Spinal cord (tissue), 10 donors: ENCODE results near the gene KCND2. TPM values are rescaled to one million over a fixed set of nuclear protein-coding genes. Genes with fewer than 3 reads are reported as not detected.

ENCODE experiments used
- DNase-seq, 6 donors: peaks; one replicate each; pipeline versions ENCODE4 v3.0.0 to v3.0.0-alpha.2; 2013 to 2015; ENCODE audit warnings: low spot score in 6 of 6, low read depth in 4 of 6
- H3K27ac ChIP-seq: one replicate; pipeline ENCODE4 v1.5.1; 2013; ENCODE audit warnings: low read depth, low read length, control low read depth
- H3K27me3 ChIP-seq: one replicate; pipeline ENCODE4 v1.6.1; 2013; ENCODE audit warnings: low read length; ENCODE audit not compliant: control insufficient read depth, insufficient read depth
- H3K36me3 ChIP-seq: one replicate; pipeline ENCODE4 v1.6.1; 2013; ENCODE audit warnings: low read length; ENCODE audit not compliant: control insufficient read depth, insufficient read depth
- H3K4me1 ChIP-seq: one replicate; pipeline ENCODE4 v1.6.1; 2013; ENCODE audit warnings: low read length; ENCODE audit not compliant: control insufficient read depth, insufficient read depth
- H3K4me3 ChIP-seq: one replicate; pipeline ENCODE4 v1.5.1; 2013; ENCODE audit warnings: low read depth, low read length, control low read depth
- H3K9me3 ChIP-seq: one replicate; pipeline ENCODE4 v1.6.1; 2013; ENCODE audit warnings: low read length; ENCODE audit not compliant: control insufficient read depth, insufficient read depth
- WGBS: methylation state at CpG from one replicate; pipeline ENCODE4 v1.1.5; 2013; ENCODE audit warnings: missing lambda C conversion rate; ENCODE audit not compliant: insufficient coverage; 5-methylcytosine and 5-hydroxymethylcytosine counted together
- polyA plus RNA-seq, 2 donors: library from polyadenylated mRNA; unstranded; fragments of 120-200 nt; gene quantifications; one replicate each; pipeline ENCODE4 v1.2.1, GENCODE V29; 2013; ENCODE audit not compliant: insufficient read length in 2 of 2
- total RNA-seq, 2 donors: library from RNA; depleted of rRNA in 1 of 2; stranded (reverse); fragments of 120-200 nt in 1 of 2; fragments of >200 nt in 1 of 2; gene quantifications; one replicate each; pipeline versions ENCODE4 v1.2.3 to v1.2.4, GENCODE V29; 2013 to 2014
- donor health status: healthy.

The KCND2 gene
- total and polyA plus RNA-seq, 4 donors = 25.2 to 86.4 (median 63.4) TPM

DNA sequence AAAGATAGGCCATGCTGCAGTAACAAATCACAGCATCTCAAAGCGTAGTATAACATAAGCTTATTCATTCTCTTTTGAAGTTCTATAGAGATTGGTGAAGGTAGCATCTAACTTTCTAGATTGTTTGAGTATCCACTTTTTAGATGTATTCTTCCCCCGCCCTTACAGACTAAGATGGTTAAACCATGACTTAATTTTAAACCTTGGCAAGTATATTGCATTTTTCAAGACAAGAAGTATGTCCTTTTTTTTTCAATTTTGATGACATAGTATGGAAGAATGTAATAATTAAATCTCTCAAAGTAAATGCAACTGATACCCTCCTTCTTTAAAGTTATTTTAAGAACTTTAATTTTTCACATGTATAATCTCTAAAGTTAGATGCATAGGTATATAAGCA lies 190.0 kb downstream of the KCND2 start:
- no CpG with 5 or more reads among the region's 2 CpGs for WGBS
- H3K9me3 ChIP-seq = no peaks in the 10 kb centered on the region
- H3K27ac ChIP-seq = no peak overlapping the region
- H3K36me3 ChIP-seq = no peaks in the 10 kb centered on the region
- H3K27me3 ChIP-seq = no peaks in the 10 kb centered on the region
- DNase-seq = no peak
- H3K4me3 ChIP-seq = no peak overlapping the region
- no peaks in the 10 kb centered on the region for H3K4me1 ChIP-seq

DNA sequence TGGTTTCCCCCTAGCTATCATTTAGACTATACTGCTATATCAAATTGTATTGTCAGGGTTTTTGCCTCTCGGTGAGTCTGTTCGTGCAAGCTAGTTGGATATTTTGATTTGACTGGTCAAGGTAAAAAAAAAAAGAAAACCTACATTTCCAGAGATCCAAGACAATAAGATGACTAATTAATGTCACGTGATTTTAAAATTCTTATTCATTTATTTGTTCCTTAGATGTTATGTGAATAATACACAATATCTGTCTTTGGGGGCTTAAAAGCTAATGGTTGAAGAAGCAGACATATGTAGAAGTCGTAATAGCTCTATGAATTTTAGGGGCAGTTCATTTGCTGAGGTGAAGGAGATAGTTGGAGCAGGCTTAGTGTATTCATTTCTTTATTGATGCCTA lies 191.1 kb downstream of the KCND2 start:
- no CpG with 5 or more reads among the region's 4 CpGs for WGBS
- no peaks in the 10 kb centered on the region for H3K27me3 ChIP-seq
- H3K36me3 ChIP-seq = no peaks in the 10 kb centered on the region
- no peak overlapping the region for H3K27ac ChIP-seq
- H3K9me3 ChIP-seq = no peaks in the 10 kb centered on the region
- H3K4me3 ChIP-seq = no peak overlapping the region
- DNase-seq = no peak
- no peaks in the 10 kb centered on the region for H3K4me1 ChIP-seq

DNA sequence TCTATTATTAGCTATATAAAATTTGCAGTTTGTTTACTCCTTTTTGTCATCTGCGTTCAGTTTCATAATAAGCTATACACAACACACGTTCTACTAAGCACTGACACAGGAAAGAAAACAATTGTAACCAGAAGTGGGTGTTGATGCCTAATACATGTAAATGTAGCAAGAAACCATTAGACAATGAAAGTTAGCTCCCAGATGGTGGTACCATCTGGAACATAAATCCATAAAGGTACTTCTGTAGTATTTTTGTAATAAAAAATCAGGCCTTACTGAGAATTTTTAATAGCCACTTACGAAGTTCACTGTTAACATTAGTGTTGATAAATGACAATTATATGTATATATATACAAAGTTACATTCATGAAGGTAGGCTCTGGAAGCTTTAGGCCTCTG lies 194.7 kb downstream of the KCND2 start:
- Histone ChIP-seq H3K4me3 (no peak overlapping the region), H3K27me3 (no peaks in the 10 kb centered on the region), H3K27ac (no peak overlapping the region), H3K36me3 (no peaks in the 10 kb centered on the region), H3K4me1 (no peaks in the 10 kb centered on the region), H3K9me3 (no peaks in the 10 kb centered on the region)
- peak in 2 of 6 donors; percentile 13 to 55 for DNase-seq
- WGBS = no CpG with 5 or more reads among the region's 3 CpGs

DNA sequence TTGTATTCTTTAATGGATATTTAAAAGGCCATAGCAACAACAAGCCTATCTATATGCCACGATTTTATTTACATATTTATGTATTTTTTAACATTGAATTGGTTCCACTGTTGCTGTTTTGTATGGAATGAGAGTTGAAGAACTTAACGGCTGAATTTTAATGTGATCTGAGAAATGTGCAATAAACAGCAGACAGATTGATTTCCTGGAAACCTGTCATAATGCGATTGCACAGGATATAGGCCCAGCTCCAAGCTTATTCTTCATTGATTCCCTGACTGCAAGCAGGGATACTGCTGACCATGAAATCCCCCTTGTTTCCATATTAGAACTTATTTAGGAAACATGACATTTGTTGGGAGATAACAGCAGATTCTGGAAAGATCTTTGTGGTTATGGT lies 195.6 kb downstream of the KCND2 start:
- Histone ChIP-seq H3K27me3 (no peaks in the 10 kb centered on the region), H3K9me3 (no peaks in the 10 kb centered on the region), H3K27ac (no peak overlapping the region), H3K4me1 (no peaks in the 10 kb centered on the region), H3K36me3 (no peaks in the 10 kb centered on the region), H3K4me3 (no peak overlapping the region)
- no CpG with 5 or more reads among the region's 3 CpGs for WGBS
- DNase-seq = peak in 2 of 6 donors; percentile 50 to 53

DNA sequence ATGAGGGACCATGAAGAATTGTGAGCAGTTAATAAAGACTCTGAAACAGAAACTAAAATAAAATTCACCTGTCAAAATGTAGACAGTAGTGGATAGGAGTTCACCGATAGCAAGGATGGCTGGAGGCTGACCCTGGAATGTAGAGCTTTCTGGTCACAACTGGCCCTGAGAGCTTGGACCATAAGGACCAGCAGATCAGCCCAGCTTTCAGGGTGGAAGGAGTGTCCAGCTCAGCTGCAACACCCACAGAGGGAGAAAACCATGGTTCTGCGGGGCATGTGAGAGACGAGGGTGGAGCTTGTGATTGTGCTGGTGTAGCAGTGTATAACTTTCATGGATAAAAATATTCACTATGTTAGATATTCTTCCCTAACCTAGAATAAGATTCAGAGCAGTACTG lies 199.9 kb downstream of the KCND2 start:
- no peaks in the 10 kb centered on the region for H3K4me1 ChIP-seq
- no peak overlapping the region for H3K4me3 ChIP-seq
- no peak for DNase-seq
- no peaks in the 10 kb centered on the region for H3K9me3 ChIP-seq
- no peak overlapping the region for H3K27ac ChIP-seq
- H3K36me3 ChIP-seq = no peaks in the 10 kb centered on the region
- no peaks in the 10 kb centered on the region for H3K27me3 ChIP-seq
- 100% methylated on average over 1 of the region's 3 CpGs for WGBS

DNA sequence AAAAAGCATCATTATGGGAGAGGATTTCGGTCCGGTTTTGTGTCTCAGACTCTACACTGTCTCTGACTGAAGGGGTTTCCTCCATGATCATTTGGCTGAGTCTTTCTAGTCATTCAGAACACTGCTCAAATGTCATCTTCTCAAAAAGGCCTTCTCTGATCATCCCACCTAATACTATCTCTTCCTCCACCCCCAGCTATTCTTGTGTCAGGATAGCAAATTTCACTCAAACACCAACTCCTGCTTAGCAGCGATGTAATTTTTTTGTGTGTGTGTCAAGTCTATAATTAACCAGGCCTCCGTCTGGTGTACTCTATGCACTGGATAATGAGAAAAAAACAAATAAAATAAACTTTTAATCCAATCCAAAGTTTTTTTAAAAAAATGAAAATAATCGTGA lies 200.4 kb downstream of the KCND2 start:
- no peak overlapping the region for H3K4me3 ChIP-seq
- no peak for DNase-seq
- WGBS = 93% methylated on average over 2 of the region's 5 CpGs
- H3K27ac ChIP-seq = no peak overlapping the region
- H3K4me1 ChIP-seq = no peaks in the 10 kb centered on the region
- H3K27me3 ChIP-seq = no peaks in the 10 kb centered on the region
- H3K9me3 ChIP-seq = no peaks in the 10 kb centered on the region
- no peaks in the 10 kb centered on the region for H3K36me3 ChIP-seq

DNA sequence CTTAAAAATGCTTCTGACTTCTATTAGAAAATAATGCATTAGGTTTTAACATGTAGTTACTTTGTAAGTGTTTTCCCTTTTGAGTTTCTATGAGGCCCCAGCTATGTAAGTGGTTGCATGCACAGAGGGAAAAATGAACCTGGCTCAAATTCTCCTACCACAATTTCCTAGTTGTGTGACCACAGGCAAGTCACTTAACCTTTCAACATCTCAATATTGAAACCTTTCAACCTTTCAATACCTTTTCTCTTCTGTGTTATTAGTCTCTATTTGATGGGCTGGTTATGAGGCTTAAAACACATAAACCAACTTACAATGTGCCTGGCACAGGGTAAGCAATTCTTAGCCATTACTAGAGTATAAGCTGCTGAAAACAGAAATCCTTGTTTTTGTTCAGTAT lies 203.0 kb downstream of the KCND2 start:
- no peak overlapping the region for H3K27ac ChIP-seq
- no peak for DNase-seq
- no peak overlapping the region for H3K4me3 ChIP-seq
- H3K36me3 ChIP-seq = no peaks in the 10 kb centered on the region
- H3K9me3 ChIP-seq = no peaks in the 10 kb centered on the region
- no peaks in the 10 kb centered on the region for H3K27me3 ChIP-seq
- no peaks in the 10 kb centered on the region for H3K4me1 ChIP-seq

DNA sequence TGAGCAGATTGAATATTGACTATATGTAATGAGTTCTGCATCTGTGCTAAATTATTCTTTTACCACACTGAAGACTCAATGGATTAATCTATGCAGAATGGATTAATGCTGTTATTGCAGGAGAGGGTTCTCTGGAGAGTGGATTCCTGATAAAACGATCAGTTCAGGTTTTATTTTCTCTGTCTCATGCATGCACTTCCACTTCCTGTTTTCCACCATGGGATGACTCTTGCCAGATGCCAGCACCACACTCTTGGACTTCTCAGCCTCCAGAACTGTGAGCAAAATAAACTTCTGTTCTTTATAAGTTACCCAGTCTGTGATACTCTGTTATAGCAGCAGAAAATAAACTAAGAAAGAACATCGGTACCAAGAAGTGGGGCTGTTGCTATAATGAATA lies 207.5 kb downstream of the KCND2 start:
- Histone ChIP-seq H3K36me3 (no peaks in the 10 kb centered on the region), H3K4me1 (no peaks in the 10 kb centered on the region), H3K27me3 (no peaks in the 10 kb centered on the region), H3K27ac (no peak overlapping the region), H3K9me3 (no peaks in the 10 kb centered on the region), H3K4me3 (no peak overlapping the region)
- WGBS = no CpG with 5 or more reads among the region's 2 CpGs
- DNase-seq = no peak

DNA sequence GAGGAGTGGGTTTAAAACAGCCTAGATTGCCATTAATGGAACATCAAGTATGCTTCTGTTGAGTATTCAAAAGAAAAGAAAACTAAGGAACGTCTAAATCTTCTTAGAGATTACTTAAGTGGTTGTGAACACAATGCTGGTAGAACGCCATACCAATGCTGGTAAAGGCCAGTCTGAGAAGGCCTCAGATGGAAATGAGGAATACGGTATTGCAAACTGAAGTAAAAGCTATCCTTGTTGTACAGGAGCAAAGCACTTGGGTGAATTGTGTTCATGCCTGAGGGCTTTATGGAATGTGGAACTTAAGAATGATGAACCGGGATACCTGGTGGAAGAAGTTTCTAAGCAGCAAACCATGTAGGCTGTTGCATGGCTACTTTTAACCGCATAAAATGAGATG lies 208.0 kb downstream of the KCND2 start:
- Histone ChIP-seq H3K9me3 (no peaks in the 10 kb centered on the region), H3K4me3 (no peak overlapping the region), H3K27ac (no peak overlapping the region), H3K4me1 (no peaks in the 10 kb centered on the region), H3K36me3 (no peaks in the 10 kb centered on the region), H3K27me3 (no peaks in the 10 kb centered on the region)
- 90% methylated on average over 4 of the region's 5 CpGs for WGBS
- DNase-seq = no peak

DNA sequence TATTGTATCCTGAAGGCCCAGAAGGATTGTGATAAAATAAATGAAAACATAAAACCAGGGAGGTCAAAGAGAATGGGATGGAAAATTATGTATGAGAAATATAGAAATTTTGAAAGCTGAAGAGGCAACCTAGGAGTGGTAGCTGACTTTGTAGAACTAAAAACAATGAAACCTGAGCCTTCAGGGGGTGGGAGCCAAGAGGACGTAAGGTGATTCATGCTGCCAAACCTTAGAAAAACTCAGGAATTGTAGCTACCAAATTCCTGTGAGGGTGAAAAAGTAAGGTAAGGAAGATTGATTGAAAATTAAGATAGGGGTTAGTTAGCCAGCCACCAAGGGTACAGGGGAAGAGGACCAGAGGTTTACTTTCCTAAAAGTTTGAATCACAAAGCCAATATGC lies 213.2 kb downstream of the KCND2 start:
- H3K9me3 ChIP-seq = no peaks in the 10 kb centered on the region
- no peak overlapping the region for H3K27ac ChIP-seq
- H3K27me3 ChIP-seq = no peaks in the 10 kb centered on the region
- H3K4me1 ChIP-seq = no peaks in the 10 kb centered on the region
- no peak for DNase-seq
- WGBS = 69% methylated on average over 1 of the region's 1 CpG
- H3K4me3 ChIP-seq = no peak overlapping the region
- no peaks in the 10 kb centered on the region for H3K36me3 ChIP-seq
